Loucy (cell line): ENCODE data around the gene PECR.
A peak's percentile ranks its signal among the peaks of the same experiment; 100 is the strongest.

Source experiments
- H2AFZ ChIP-seq: fragments of 200-600 bp; sonication (generic); 2 replicates; pipeline ENCODE4 v1.6.0; 2016; ENCODE audit warnings: antibody characterized with exemption, mild to moderate bottlenecking, low read length, moderate library complexity
- H3F3A ChIP-seq: fragments of 200-600 bp; 2 replicates; pipeline ENCODE4 v1.6.0; 2016; ENCODE audit warnings: antibody characterized with exemption, low read depth, mild to moderate bottlenecking
- H3K27me3 ChIP-seq: fragments of 200-600 bp; sonication (generic); 2 replicates; pipeline ENCODE4 v1.6.1; 2014; ENCODE audit warnings: low read length, mild to moderate bottlenecking; ENCODE audit not compliant: insufficient read depth, poor library complexity, severe bottlenecking
- H3K36me3 ChIP-seq: fragments of 200-600 bp; sonication (generic); 2 replicates; pipeline ENCODE4 v1.6.1; 2016; ENCODE audit warnings: low read length; ENCODE audit not compliant: insufficient read depth
- H3K4me1 ChIP-seq: fragments of 200-600 bp; sonication (generic); 2 replicates; pipeline ENCODE4 v1.5.1; 2014; ENCODE audit warnings: low read length, mild to moderate bottlenecking; ENCODE audit not compliant: insufficient read depth, poor library complexity, severe bottlenecking
- H3K4me2 ChIP-seq: fragments of 200-600 bp; sonication (generic); 2 replicates; pipeline ENCODE4 v1.6.0; 2014; ENCODE audit warnings: antibody characterized with exemption, low read length, low read depth, mild to moderate bottlenecking; ENCODE audit not compliant: poor library complexity, severe bottlenecking
- H3K4me3 ChIP-seq: fragments of 200-600 bp; sonication (generic); 2 replicates; pipeline ENCODE4 v1.5.1; 2014; ENCODE audit warnings: low read length, mild to moderate bottlenecking, mixed read lengths; ENCODE audit not compliant: poor library complexity, severe bottlenecking
- H3K79me2 ChIP-seq: fragments of 200-600 bp; sonication (generic); 2 replicates; pipeline ENCODE4 v1.6.1; 2014; ENCODE audit warnings: low read length; ENCODE audit not compliant: insufficient read depth
- H3K9ac ChIP-seq: fragments of 200-600 bp; sonication (generic); 2 replicates; pipeline ENCODE4 v1.6.0; 2014; ENCODE audit warnings: mild to moderate bottlenecking, low read depth, low read length, moderate library complexity; ENCODE audit not compliant: poor library complexity, severe bottlenecking
- H3K9me2 ChIP-seq: fragments of 200-600 bp; sonication (generic); replicated peaks from 2 replicates; pipeline ENCODE4 v1.6.1; 2016; ENCODE audit warnings: low read depth, low read length, mixed read lengths
- H3K9me3 ChIP-seq: fragments of 200-600 bp; sonication (generic); 2 replicates; pipeline ENCODE4 v1.6.1; 2014; ENCODE audit warnings: mild to moderate bottlenecking, antibody characterized with exemption, low read length, low read depth; ENCODE audit not compliant: insufficient read depth
- H4K20me1 ChIP-seq: fragments of 200-600 bp; sonication (generic); 2 replicates; pipeline ENCODE4 v1.6.0; 2014; ENCODE audit warnings: antibody characterized with exemption, low read length, mild to moderate bottlenecking; ENCODE audit not compliant: insufficient read depth, poor library complexity, severe bottlenecking
- EZH2phosphoT487 ChIP-seq: fragments of 200-600 bp; IDR thresholded peaks from 2 replicates; pipeline ENCODE4 v1.6.1; 2018; ENCODE audit warnings: antibody characterized with exemption, mild to moderate bottlenecking, moderate library complexity, borderline replicate concordance
- TF ChIP-seq, protein P1 (sequence below): fragments of 200-600 bp; sonication (generic); conservative IDR thresholded peaks from 2 replicates; pipeline ENCODE4 v1.5.1; 2014; ENCODE audit warnings: mild to moderate bottlenecking, antibody characterized with exemption, low read length

PECR gene

DNA sequence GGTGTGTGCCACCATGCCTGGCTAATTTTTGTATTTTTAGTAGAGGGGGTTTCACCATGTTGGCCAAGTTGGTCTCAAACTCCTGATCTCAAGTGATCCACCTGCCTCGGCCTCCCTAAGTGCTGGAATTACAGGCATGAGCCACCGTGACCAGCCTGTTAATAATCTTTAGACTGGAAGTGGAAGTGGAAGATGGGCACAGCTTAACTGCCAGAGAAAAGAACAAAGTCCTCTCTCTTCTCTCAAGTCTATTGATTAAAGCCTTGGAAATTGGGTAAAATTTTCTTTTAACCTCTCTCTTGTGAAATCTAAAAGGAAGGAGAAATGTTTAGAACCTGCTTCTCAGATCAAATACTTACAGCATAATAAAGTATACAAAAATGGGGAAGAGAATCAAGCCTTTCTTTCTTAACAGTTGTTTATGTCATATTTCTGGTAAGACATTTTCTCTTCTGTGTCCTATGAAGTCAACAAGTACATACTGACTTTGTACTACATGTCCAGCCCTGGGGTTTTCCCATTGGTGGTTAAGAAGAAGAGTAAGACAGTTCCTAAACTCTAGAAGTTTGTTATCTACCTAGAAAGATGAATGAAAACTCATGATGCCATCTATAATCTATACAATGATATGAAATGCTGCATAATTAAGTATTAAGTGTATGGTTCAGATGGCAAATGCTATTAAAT is 4.7 kb upstream of the PECR start:
- no peaks in the 10 kb centered on the region for H4K20me1 ChIP-seq
- H3K27me3 ChIP-seq, result no peaks in the 10 kb centered on the region
- no peaks in the 10 kb centered on the region for H3K9me3 ChIP-seq
- H3K79me2 ChIP-seq, result peaks cover under 1% of the 10 kb centered on the region; the same call in 1 of the 2 replicates
- TF ChIP-seq, protein P1, sequence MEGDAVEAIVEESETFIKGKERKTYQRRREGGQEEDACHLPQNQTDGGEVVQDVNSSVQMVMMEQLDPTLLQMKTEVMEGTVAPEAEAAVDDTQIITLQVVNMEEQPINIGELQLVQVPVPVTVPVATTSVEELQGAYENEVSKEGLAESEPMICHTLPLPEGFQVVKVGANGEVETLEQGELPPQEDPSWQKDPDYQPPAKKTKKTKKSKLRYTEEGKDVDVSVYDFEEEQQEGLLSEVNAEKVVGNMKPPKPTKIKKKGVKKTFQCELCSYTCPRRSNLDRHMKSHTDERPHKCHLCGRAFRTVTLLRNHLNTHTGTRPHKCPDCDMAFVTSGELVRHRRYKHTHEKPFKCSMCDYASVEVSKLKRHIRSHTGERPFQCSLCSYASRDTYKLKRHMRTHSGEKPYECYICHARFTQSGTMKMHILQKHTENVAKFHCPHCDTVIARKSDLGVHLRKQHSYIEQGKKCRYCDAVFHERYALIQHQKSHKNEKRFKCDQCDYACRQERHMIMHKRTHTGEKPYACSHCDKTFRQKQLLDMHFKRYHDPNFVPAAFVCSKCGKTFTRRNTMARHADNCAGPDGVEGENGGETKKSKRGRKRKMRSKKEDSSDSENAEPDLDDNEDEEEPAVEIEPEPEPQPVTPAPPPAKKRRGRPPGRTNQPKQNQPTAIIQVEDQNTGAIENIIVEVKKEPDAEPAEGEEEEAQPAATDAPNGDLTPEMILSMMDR, result no peak
- no peak for TF ChIP-seq EZH2phosphoT487
- no peaks in the 10 kb centered on the region for H3K9me2 ChIP-seq
- H3F3A ChIP-seq, result peaks cover 18% of the 10 kb centered on the region; the same call in 1 of the 2 replicates
- H3K9ac ChIP-seq, result no peak overlapping the region
- H3K4me1 ChIP-seq, result peaks cover 33% of the 10 kb centered on the region
- no peak overlapping the region for H2AFZ ChIP-seq
- H3K4me2 ChIP-seq, result no peak overlapping the region
- H3K36me3 ChIP-seq, result no peaks in the 10 kb centered on the region
- H3K4me3 ChIP-seq, result no peak overlapping the region

DNA sequence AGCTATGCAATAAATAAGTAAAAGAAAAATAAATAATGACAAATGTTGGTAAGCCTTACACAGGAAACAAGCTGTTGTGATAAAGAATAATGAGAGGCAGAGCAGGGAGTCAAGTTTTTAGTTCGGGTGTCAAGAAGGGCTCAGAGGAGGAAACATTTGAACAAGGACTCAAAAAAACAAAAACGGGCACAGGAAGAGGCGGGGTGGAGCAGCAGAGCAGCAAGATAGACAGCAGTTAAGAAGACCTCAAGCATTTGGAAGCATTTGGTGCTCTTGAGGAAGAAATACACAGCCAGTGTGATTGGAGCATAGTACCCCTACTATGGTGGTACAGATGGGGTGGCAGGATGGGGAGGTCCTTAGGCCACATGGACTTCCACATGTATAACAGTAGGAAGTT is 2.9 kb upstream of the PECR start:
- H2AFZ ChIP-seq, result peak overlapping the region; percentile 71
- no peaks in the 10 kb centered on the region for H3K9me2 ChIP-seq
- TF ChIP-seq, protein P1, result no peak
- TF ChIP-seq EZH2phosphoT487, result no peak
- peaks cover 11% of the 10 kb centered on the region; the same call in 1 of the 2 replicates for H3K79me2 ChIP-seq
- H3K4me3 ChIP-seq, result peak overlapping the region; percentile 76
- peak overlapping the region; percentile 92 for H3K4me2 ChIP-seq
- peaks cover 18% of the 10 kb centered on the region; the same call in 1 of the 2 replicates for H3F3A ChIP-seq
- no peaks in the 10 kb centered on the region for H4K20me1 ChIP-seq
- H3K36me3 ChIP-seq, result no peaks in the 10 kb centered on the region
- H3K9ac ChIP-seq, result peak overlapping the region; percentile 58
- H3K27me3 ChIP-seq, result no peaks in the 10 kb centered on the region
- peaks cover 45% of the 10 kb centered on the region for H3K4me1 ChIP-seq
- H3K9me3 ChIP-seq, result no peaks in the 10 kb centered on the region

DNA sequence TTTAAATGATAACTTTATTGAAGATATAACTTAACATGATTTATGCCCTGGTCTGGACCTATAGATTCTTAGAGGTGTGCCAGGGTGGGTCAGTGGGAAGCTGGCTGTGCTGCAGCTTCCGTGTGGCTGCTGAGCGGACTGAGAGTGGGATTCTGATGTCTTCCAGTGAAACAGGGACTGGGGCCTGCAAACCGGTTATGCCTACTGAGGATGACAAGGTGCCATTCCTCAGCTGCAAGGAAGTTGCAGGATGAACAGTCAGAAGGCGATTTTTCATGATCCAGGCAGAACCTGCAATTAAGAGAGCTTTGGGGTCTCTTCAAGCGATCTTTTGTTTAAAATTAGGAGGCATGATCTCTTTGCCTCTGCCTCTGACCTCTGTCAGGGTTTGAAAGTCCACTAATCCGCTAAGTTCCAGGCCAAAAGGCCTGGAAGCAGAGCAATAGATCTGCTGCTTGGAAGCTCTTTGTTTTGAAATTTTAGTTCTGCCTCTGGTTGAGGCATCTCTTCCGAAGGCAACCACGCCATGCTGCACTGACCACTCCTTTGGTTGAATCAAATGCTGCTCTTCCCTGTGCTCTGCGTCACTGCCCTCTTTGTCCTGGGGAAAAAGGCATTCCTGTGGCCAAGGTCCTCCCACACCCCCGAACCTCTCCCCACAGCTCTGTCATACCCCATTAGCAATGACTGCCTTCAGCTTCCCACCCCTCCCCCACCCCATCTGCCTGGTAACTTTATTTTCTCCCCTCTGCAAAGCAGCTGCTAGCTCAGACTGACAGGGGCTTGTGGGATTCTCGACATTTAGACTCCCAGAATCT is 2.1 kb upstream of the PECR start:
- Histone ChIP-seq H4K20me1 (no peaks in the 10 kb centered on the region), H2AFZ (peak overlapping the region; percentile 71; the same call in 1 of the 2 replicates), H3K4me2 (peak overlapping the region; percentile 92), H3K4me3 (peak overlapping the region; percentile 76), H3K9ac (peak overlapping the region; percentile 58), H3K9me3 (no peaks in the 10 kb centered on the region), H3K9me2 (no peaks in the 10 kb centered on the region), H3F3A (peaks cover 18% of the 10 kb centered on the region; the same call in 1 of the 2 replicates), H3K36me3 (no peaks in the 10 kb centered on the region), H3K27me3 (no peaks in the 10 kb centered on the region), H3K79me2 (peaks cover 11% of the 10 kb centered on the region; the same call in 1 of the 2 replicates), H3K4me1 (peaks cover 47% of the 10 kb centered on the region)
- TF ChIP-seq, protein P1, result no peak
- no peak for TF ChIP-seq EZH2phosphoT487
